SU-DHL-6 (cell line): ENCODE results near the gene SAT2.
A peak's percentile ranks its signal among the peaks of the same experiment; 100 is the strongest.

ENCODE experiments used
- H2AFZ ChIP-seq: fragments of 200-600 bp; sonication (generic); 2 replicates; pipeline ENCODE4 v1.6.1; 2014; ENCODE audit warnings: low read depth, mild to moderate bottlenecking, moderate library complexity, mixed read lengths, antibody characterized with exemption, low read length; ENCODE audit not compliant: severe bottlenecking
- H3F3A ChIP-seq: fragments of 200-600 bp; shearing (Covaris generic); 2 replicates; pipeline ENCODE4 v1.6.0; 2016; ENCODE audit warnings: antibody characterized with exemption, mild to moderate bottlenecking; ENCODE audit not compliant: insufficient read depth
- H3K27ac ChIP-seq: fragments of 200-600 bp; sonication (generic); 2 replicates; pipeline ENCODE4 v1.5.1; 2016; ENCODE audit warnings: low read depth, mild to moderate bottlenecking, low read length, moderate library complexity, mixed read lengths
- H3K27me3 ChIP-seq: fragments of 200-600 bp; sonication (generic), shearing (Covaris generic); 2 replicates; pipeline ENCODE4 v1.6.0; 2014; ENCODE audit warnings: mild to moderate bottlenecking, low read length
- H3K36me3 ChIP-seq: fragments of 200-600 bp; sonication (generic); 2 replicates; pipeline ENCODE4 v1.6.1; 2014; ENCODE audit warnings: mild to moderate bottlenecking, low read length, mixed read lengths
- H3K4me2 ChIP-seq: fragments of 300-600, 200-600 bp; shearing (Covaris generic), sonication (generic); 2 replicates; pipeline ENCODE4 v1.6.0; 2014; ENCODE audit warnings: low read length, low read depth, mild to moderate bottlenecking; ENCODE audit not compliant: poor library complexity, severe bottlenecking
- H3K4me3 ChIP-seq: fragments of 200-600 bp; sonication (generic); 2 replicates; pipeline ENCODE4 v1.5.1; 2014; ENCODE audit warnings: antibody characterized with exemption, low read length, mild to moderate bottlenecking, mixed read lengths; ENCODE audit not compliant: insufficient read depth, poor library complexity, severe bottlenecking
- H3K79me2 ChIP-seq: fragments of 200-600 bp; sonication (generic); 2 replicates; pipeline ENCODE4 v1.6.1; 2014; ENCODE audit warnings: mild to moderate bottlenecking, low read length, moderate library complexity; ENCODE audit not compliant: insufficient read depth
- H3K9ac ChIP-seq: fragments of 200-600 bp; sonication (generic); 2 replicates; pipeline ENCODE4 v1.7.0; 2014; ENCODE audit warnings: mild to moderate bottlenecking, low read length
- H3K9me2 ChIP-seq: fragments of 200-600 bp; sonication (generic); replicated peaks from 2 replicates; pipeline ENCODE4 v1.6.1; 2014; ENCODE audit warnings: low read length; ENCODE audit not compliant: insufficient read depth
- H3K9me3 ChIP-seq: fragments of 200-600 bp; sonication (generic); 2 replicates; pipeline ENCODE4 v1.6.1; 2014; ENCODE audit warnings: low read length, mixed read lengths; ENCODE audit not compliant: insufficient read depth
- H4K20me1 ChIP-seq: fragments of 200-600 bp; sonication (generic); 2 replicates; pipeline ENCODE4 v1.6.1; 2014; ENCODE audit warnings: low read depth, mild to moderate bottlenecking, antibody characterized with exemption, low read length, moderate library complexity, mixed read lengths
- CTCF ChIP-seq: fragments of 200-600 bp; sonication (generic); IDR thresholded peaks from one replicate; pipeline ENCODE4 v1.5.1; 2017; ENCODE audit warnings: antibody characterized with exemption, mild to moderate bottlenecking, low read length, moderate library complexity; ENCODE audit not compliant: insufficient read depth, poor library complexity, severe bottlenecking
- EZH2phosphoT487 ChIP-seq: fragments of 200-600 bp; sonication (generic), shearing (Covaris generic); conservative IDR thresholded peaks from 2 replicates; pipeline ENCODE4 v1.6.1; 2018; ENCODE audit warnings: mild to moderate bottlenecking, antibody characterized with exemption, low read length, moderate library complexity, mixed read lengths

Gene SAT2

DNA sequence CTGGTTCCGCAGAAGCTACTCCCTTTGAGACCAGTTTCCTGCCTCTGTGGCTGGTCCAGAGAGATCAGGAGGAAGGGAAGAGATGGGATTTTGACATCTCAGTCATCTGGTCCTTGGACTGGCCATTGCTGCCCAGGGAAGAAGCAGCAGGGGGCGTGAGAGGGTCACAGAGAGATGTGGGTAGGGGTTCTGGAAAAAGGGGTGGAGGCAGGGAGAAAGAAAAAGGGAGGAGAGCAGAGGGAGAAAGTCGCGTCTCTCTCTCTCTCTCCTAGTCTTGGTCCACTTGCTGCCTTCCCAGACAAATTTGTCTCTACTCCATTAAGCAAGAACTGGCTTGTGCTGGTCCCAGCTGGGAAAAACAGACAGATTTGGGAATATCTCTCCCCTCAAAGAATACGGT, 6.8 kb upstream of the SAT2 start:
- no peak overlapping the region for H3K9ac ChIP-seq
- H2AFZ ChIP-seq: no peak overlapping the region
- H3K27me3 ChIP-seq: no peaks in the 10 kb centered on the region

GRCh38 chr17:7633093-7633492, 5.5 kb upstream of the SAT2 start:
- Histone ChIP-seq H4K20me1 (no peaks in the 10 kb centered on the region), H3K36me3 (no peaks in the 10 kb centered on the region), H3K4me3 (no peak overlapping the region), H3K9me3 (no peaks in the 10 kb centered on the region), H3F3A (no peaks in the 10 kb centered on the region), H3K9me2 (no peaks in the 10 kb centered on the region), H3K27me3 (no peaks in the 10 kb centered on the region), H2AFZ (peak overlapping the region; percentile 20), H3K27ac (no peak overlapping the region), H3K4me2 (no peak overlapping the region), H3K9ac (no peak overlapping the region), H3K79me2 (no peaks in the 10 kb centered on the region)
- TF ChIP-seq CTCF (no peak), EZH2phosphoT487 (no peak)

More for the DNA sequence above, 6.8 kb upstream of the SAT2 start:
- TF ChIP-seq CTCF (no peak), EZH2phosphoT487 (no peak)
- Histone ChIP-seq H4K20me1 (no peaks in the 10 kb centered on the region), H3K9me2 (no peaks in the 10 kb centered on the region), H3K4me2 (no peak overlapping the region), H3K36me3 (no peaks in the 10 kb centered on the region), H3K4me3 (no peak overlapping the region), H3K79me2 (no peaks in the 10 kb centered on the region), H3K27ac (no peak overlapping the region), H3K9me3 (no peaks in the 10 kb centered on the region), H3F3A (no peaks in the 10 kb centered on the region)

DNA sequence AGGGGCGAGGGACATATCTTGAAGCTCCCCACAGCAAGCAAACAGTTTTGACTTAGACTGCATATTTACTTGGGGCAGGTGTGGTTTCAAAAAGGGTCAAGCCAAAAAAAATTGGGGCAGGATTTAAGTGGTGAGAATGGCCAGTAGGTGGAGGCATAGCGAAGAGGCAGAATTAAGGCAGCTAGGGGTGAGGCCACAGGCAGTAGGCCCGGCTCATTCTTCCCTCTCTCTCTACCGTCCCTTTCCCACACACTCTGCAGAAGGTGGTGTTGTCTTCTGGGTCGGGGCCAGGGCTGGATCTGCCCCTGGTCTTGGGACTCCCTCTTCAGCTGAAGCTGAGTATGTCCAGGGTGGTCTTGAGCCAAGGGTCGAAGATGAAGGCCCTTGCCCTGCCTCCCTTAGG, 4.9 kb upstream of the SAT2 start:
- no peaks in the 10 kb centered on the region for H3K9me2 ChIP-seq
- peak overlapping the region; percentile 20 for H2AFZ ChIP-seq
- H3K79me2 ChIP-seq: no peaks in the 10 kb centered on the region
- no peak overlapping the region for H3K27ac ChIP-seq
- H3K9ac ChIP-seq: no peak overlapping the region
- no peaks in the 10 kb centered on the region for H4K20me1 ChIP-seq
- no peak overlapping the region for H3K4me2 ChIP-seq
- TF ChIP-seq CTCF: peak; percentile 20
- TF ChIP-seq EZH2phosphoT487: no peak
- H3K4me3 ChIP-seq: no peak overlapping the region
- no peaks in the 10 kb centered on the region for H3K9me3 ChIP-seq
- H3F3A ChIP-seq: no peaks in the 10 kb centered on the region
- no peaks in the 10 kb centered on the region for H3K27me3 ChIP-seq
- no peaks in the 10 kb centered on the region for H3K36me3 ChIP-seq
